GM19455 (cell line): ENCODE data around the gene CNPY4.

Experiments
- ATAC-seq: cut with Tn5 transposase; IDR thresholded peaks from one replicate; pipeline ENCODE4 v1.9.1; 2021; ENCODE audit not compliant: unreplicated experiment

CNPY4 gene

GRCh38 chr7:100166317-100166940 lies 47.0 kb downstream of the CNPY4 start:
- no peak for ATAC-seq

- ATAC-seq = no peak
Measured at GRCh38 chr7:100166970-100167911, 47.8 kb downstream of the CNPY4 start.

GRCh38 chr7:100167912-100168323 lies 48.5 kb downstream of the CNPY4 start:
- ATAC-seq = no peak

GRCh38 chr7:100169147-100169850 lies 49.9 kb downstream of the CNPY4 start:
- no peak for ATAC-seq

- no peak for ATAC-seq
Measured at GRCh38 chr7:100170101-100170897, 50.9 kb downstream of the CNPY4 start.

GRCh38 chr7:100171087-100171681 lies 51.8 kb downstream of the CNPY4 start:
- ATAC-seq = no peak

GRCh38 chr7:100171840-100172239 lies 52.4 kb downstream of the CNPY4 start:
- no peak for ATAC-seq

- no peak for ATAC-seq
Measured at GRCh38 chr7:100173806-100174495, 54.5 kb downstream of the CNPY4 start.

- no peak for ATAC-seq
Measured at GRCh38 chr7:100174582-100174981, 55.1 kb downstream of the CNPY4 start.
